ENCODE measurements around the gene PIGQ. TPM values are rescaled to one million over a fixed set of nuclear protein-coding genes. Genes with fewer than 3 reads are reported as not detected.

The PIGQ gene
- total RNA-seq, 1 experiment from 2014 or later: 58.0 TPM

DNA sequence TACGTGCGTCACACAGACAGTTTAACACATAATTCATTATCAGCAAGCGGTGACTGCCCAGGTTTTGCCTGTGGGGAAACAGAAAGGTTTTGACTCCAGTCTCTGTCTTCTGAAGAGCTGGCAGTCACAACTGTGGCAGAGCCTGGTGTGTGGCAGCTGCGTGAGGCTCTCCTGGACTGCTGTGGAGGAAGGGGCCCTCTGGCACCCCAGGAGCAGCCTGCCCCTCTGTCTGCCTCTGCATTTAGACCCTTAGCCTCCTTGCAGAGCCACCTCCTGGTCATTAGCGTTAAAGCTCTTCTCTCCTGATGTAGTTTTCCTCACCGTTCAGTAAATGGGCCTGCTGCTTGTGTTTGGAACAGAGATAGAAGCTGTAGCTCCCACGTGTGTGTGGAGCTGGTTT is 31.0 kb downstream of the PIGQ start:
- WGBS (ENCODE audit: extremely low coverage, insufficient read length, low lambda C conversion rate): no CpG with 5 or more reads among the region's 7 CpGs
- H3K4me1 Mint-ChIP-seq: no peaks in the 10 kb centered on the region
- H3K27me3 Mint-ChIP-seq (ENCODE audit: low read depth): peaks cover 15% of the 10 kb centered on the region
- Histone ChIP-seq H3K9me3 (ENCODE audit: control insufficient read depth, low read depth, low read length) (no peaks in the 10 kb centered on the region), H3K4me2 (ENCODE audit: insufficient read depth, insufficient read length, low read length) (no peak overlapping the region), H3K79me1 (ENCODE audit: insufficient read depth, low read depth, low read length, poor library complexity, severe bottlenecking) (no peaks in the 10 kb centered on the region), H3K4me1 (ENCODE audit: insufficient read depth, low read length) (no peaks in the 10 kb centered on the region), H3K23me2 (ENCODE audit: insufficient read length, low read depth, low read length, poor library complexity, severe bottlenecking) (no peaks in the 10 kb centered on the region), H2BK5ac (ENCODE audit: insufficient read length, low read length) (no peak overlapping the region), H2BK12ac (ENCODE audit: insufficient read length, low read depth, low read length) (no peak overlapping the region), H3K23ac (ENCODE audit: insufficient read length, low read depth, low read length) (no peak overlapping the region), H3K14ac (ENCODE audit: insufficient read depth, low read length) (no peak overlapping the region), H2BK20ac (ENCODE audit: low read depth, low read length, poor library complexity, severe bottlenecking) (no peak overlapping the region), H4K20me1 (ENCODE audit: control insufficient read depth, insufficient read depth, insufficient read length) (no peaks in the 10 kb centered on the region), H2AK5ac (ENCODE audit: insufficient read length, low read length) (no peak overlapping the region), H3T11ph (ENCODE audit: low read length) (no peak overlapping the region), H4K5ac (ENCODE audit: insufficient read length, low read depth, low read length) (no peak overlapping the region), H4K8ac (replicated peaks; ENCODE audit: insufficient read length, low read depth, low read length) (no peak overlapping the region), H3K79me2 (ENCODE audit: insufficient read depth, low read length) (no peaks in the 10 kb centered on the region), H2AFZ (ENCODE audit: low read length) (no peak overlapping the region), H3K4ac (ENCODE audit: low read depth, low read length) (no peak overlapping the region), H3K27ac (ENCODE audit: insufficient read length, low read depth, low read length) (no peak overlapping the region), H3K18ac (ENCODE audit: insufficient read length, low read depth, low read length) (no peak overlapping the region), H3K9ac (ENCODE audit: extremely low read depth, insufficient read length, low read length) (no peak overlapping the region), H4K91ac (ENCODE audit: insufficient read length, low read depth, low read length) (no peak overlapping the region), H3K27me3 (ENCODE audit: insufficient read depth, low read length) (no peaks in the 10 kb centered on the region), H3K56ac (ENCODE audit: insufficient read length, low read depth, low read length) (no peak overlapping the region), H2BK15ac (ENCODE audit: low read depth, low read length) (no peak overlapping the region), H2BK120ac (ENCODE audit: low read depth, low read length, poor library complexity, severe bottlenecking) (no peak overlapping the region)
- no peak overlapping the region for H3K27ac Mint-ChIP-seq
- H3K4me3 Mint-ChIP-seq: no peak overlapping the region
- H3K36me3 Mint-ChIP-seq (ENCODE audit: insufficient read depth in 1 of 3, low read depth in 3 of 3): peaks cover 21 to 38% (median 32%) of the 10 kb centered on the region in 3 experiments
- TF ChIP-seq, protein P1, sequence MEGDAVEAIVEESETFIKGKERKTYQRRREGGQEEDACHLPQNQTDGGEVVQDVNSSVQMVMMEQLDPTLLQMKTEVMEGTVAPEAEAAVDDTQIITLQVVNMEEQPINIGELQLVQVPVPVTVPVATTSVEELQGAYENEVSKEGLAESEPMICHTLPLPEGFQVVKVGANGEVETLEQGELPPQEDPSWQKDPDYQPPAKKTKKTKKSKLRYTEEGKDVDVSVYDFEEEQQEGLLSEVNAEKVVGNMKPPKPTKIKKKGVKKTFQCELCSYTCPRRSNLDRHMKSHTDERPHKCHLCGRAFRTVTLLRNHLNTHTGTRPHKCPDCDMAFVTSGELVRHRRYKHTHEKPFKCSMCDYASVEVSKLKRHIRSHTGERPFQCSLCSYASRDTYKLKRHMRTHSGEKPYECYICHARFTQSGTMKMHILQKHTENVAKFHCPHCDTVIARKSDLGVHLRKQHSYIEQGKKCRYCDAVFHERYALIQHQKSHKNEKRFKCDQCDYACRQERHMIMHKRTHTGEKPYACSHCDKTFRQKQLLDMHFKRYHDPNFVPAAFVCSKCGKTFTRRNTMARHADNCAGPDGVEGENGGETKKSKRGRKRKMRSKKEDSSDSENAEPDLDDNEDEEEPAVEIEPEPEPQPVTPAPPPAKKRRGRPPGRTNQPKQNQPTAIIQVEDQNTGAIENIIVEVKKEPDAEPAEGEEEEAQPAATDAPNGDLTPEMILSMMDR (conservative IDR thresholded peaks at IDR 0.05): peak; percentile 63
- H3K9me3 Mint-ChIP-seq: peaks cover 13 to 18% of the 10 kb centered on the region in 2 experiments
- no peak for DNase-seq
